ENCODE results near the gene SH3RF3. TPM values are rescaled to one million over a fixed set of nuclear protein-coding genes. Genes with fewer than 3 reads are reported as not detected.

SH3RF3 gene
- polyA plus RNA-seq, 4 donors = 4.5 to 6.4 (median 5.7) TPM

GRCh38 chr2:109382226-109382895 is 253.4 kb downstream of the SH3RF3 start:
- no peak for DNase-seq (ENCODE audit: low read depth in 4 of 4, low spot score in 2 of 4)

- no peak for DNase-seq (ENCODE audit: low read depth in 4 of 4, low spot score in 2 of 4)
These were observed 253.9 kb downstream of the SH3RF3 start for GRCh38 chr2:109382951-109383350.

GRCh38 chr2:109383505-109384307 is 254.7 kb downstream of the SH3RF3 start:
- DNase-seq (ENCODE audit: low read depth in 4 of 4, low spot score in 2 of 4) = no peak

- DNase-seq (ENCODE audit: low read depth in 4 of 4, low spot score in 2 of 4) = no peak
These were observed 255.6 kb downstream of the SH3RF3 start for GRCh38 chr2:109384308-109385271.

- no peak for DNase-seq (ENCODE audit: low read depth in 4 of 4, low spot score in 2 of 4)
These were observed 256.5 kb downstream of the SH3RF3 start for GRCh38 chr2:109385506-109385905.

- DNase-seq (ENCODE audit: low read depth in 4 of 4, low spot score in 2 of 4) = no peak
These were observed 257.1 kb downstream of the SH3RF3 start for GRCh38 chr2:109386004-109386695.

GRCh38 chr2:109387221-109387735 is 258.3 kb downstream of the SH3RF3 start:
- no peak for DNase-seq (ENCODE audit: low read depth in 4 of 4, low spot score in 2 of 4)

- DNase-seq (ENCODE audit: low read depth in 4 of 4, low spot score in 2 of 4) = no peak
These were observed 258.9 kb downstream of the SH3RF3 start for GRCh38 chr2:109387778-109388469.

- no peak for DNase-seq (ENCODE audit: low read depth in 4 of 4, low spot score in 2 of 4)
These were observed 262.2 kb downstream of the SH3RF3 start for GRCh38 chr2:109391243-109391642.

GRCh38 chr2:109392140-109392539 is 263.1 kb downstream of the SH3RF3 start:
- DNase-seq (ENCODE audit: low read depth in 4 of 4, low spot score in 2 of 4) = no peak

- DNase-seq (ENCODE audit: low read depth in 4 of 4, low spot score in 2 of 4) = no peak
These were observed 264.0 kb downstream of the SH3RF3 start for GRCh38 chr2:109392816-109393661.

GRCh38 chr2:109393662-109393972 is 264.6 kb downstream of the SH3RF3 start:
- no peak for DNase-seq (ENCODE audit: low read depth in 4 of 4, low spot score in 2 of 4)

- DNase-seq (ENCODE audit: low read depth in 4 of 4, low spot score in 2 of 4) = no peak
These were observed 266.6 kb downstream of the SH3RF3 start for GRCh38 chr2:109395494-109396201.

- no peak for DNase-seq (ENCODE audit: low read depth in 4 of 4, low spot score in 2 of 4)
These were observed 267.5 kb downstream of the SH3RF3 start for GRCh38 chr2:109396202-109397180.

- no peak for DNase-seq (ENCODE audit: low read depth in 4 of 4, low spot score in 2 of 4)
These were observed 268.9 kb downstream of the SH3RF3 start for GRCh38 chr2:109397893-109398292.

- no peak for DNase-seq (ENCODE audit: low read depth in 4 of 4, low spot score in 2 of 4)
These were observed 269.5 kb downstream of the SH3RF3 start for GRCh38 chr2:109398366-109399015.
